Testis (tissue), 2 donors: ENCODE results near the gene ERCC3.

Experiments
- CTCF ChIP-seq, 3 experiments: fragments of 450-650 bp in 2 of 3; fragments of 200-600 bp in 1 of 3; sonication (generic) in 1 of 3; IDR thresholded peaks; one replicate each; pipeline ENCODE4 v1.5.1; 2016 to 2019; ENCODE audit warnings: antibody characterized with exemption in 3 of 3, mild to moderate bottlenecking in 2 of 3, moderate library complexity in 1 of 3
- POLR2A ChIP-seq: fragments of 450-650 bp; IDR thresholded peaks from one replicate; pipeline ENCODE4 v1.6.1; 2017; ENCODE audit warnings: antibody characterized with exemption, mild to moderate bottlenecking, moderate library complexity

GRCh38 chr2:127261804-127262406, 32.0 kb downstream of the ERCC3 start:
- TF ChIP-seq CTCF (IDR thresholded peaks at IDR 0.05) (no peak), POLR2A (no peak)
